Coronary artery (tissue), 2 donors: ENCODE results near the gene PRELP.

Experiments
- DNase-seq: peaks from one replicate; pipeline ENCODE4 v3.0.0-alpha.2; 2017; ENCODE audit warnings: low spot score
- H3K27ac ChIP-seq, 2 donors: fragments of 200-600 bp; sonication (generic); one replicate each; pipeline ENCODE4 v1.5.1; 2016 to 2019
- H3K4me3 ChIP-seq: fragments of 200-600 bp; sonication (generic); 2 replicates; pipeline ENCODE4 v1.5.1; 2016; ENCODE audit warnings: mild to moderate bottlenecking, moderate library complexity
- CTCF ChIP-seq: fragments of 200-600 bp; sonication (generic); IDR thresholded peaks from one replicate; pipeline ENCODE4 v1.5.1; 2019; ENCODE audit warnings: antibody characterized with exemption

The PRELP gene

GRCh38 chr1:203453616-203454015 is 22.0 kb upstream of the PRELP start:
- TF ChIP-seq CTCF: no peak
- H3K4me3 ChIP-seq: no peak overlapping the region
- no peak for DNase-seq
- no peak overlapping the region for H3K27ac ChIP-seq

GRCh38 chr1:203454986-203455471 is 20.6 kb upstream of the PRELP start:
- TF ChIP-seq CTCF: no peak
- no peak overlapping the region for H3K27ac ChIP-seq
- DNase-seq: no peak
- no peak overlapping the region for H3K4me3 ChIP-seq

GRCh38 chr1:203455706-203456105 is 19.9 kb upstream of the PRELP start:
- no peak for TF ChIP-seq CTCF
- Histone ChIP-seq H3K4me3 (no peak overlapping the region), H3K27ac (no peak overlapping the region)
- no peak for DNase-seq

GRCh38 chr1:203456577-203456976 is 19.0 kb upstream of the PRELP start:
- Histone ChIP-seq H3K27ac (no peak overlapping the region), H3K4me3 (no peak overlapping the region)
- no peak for TF ChIP-seq CTCF
- no peak for DNase-seq

GRCh38 chr1:203458078-203458477 is 17.5 kb upstream of the PRELP start:
- DNase-seq: no peak
- Histone ChIP-seq H3K27ac (no peak overlapping the region), H3K4me3 (no peak overlapping the region)
- no peak for TF ChIP-seq CTCF

GRCh38 chr1:203459671-203460201 is 15.9 kb upstream of the PRELP start:
- TF ChIP-seq CTCF: no peak
- Histone ChIP-seq H3K4me3 (no peak overlapping the region), H3K27ac (no peak overlapping the region)
- no peak for DNase-seq

GRCh38 chr1:203461717-203462116 is 13.9 kb upstream of the PRELP start:
- TF ChIP-seq CTCF: no peak
- DNase-seq: no peak
- Histone ChIP-seq H3K27ac (no peak overlapping the region), H3K4me3 (no peak overlapping the region)
